ENCODE data around the gene LEMD2.

- TF ChIP-seq CTCF (IDR thresholded peaks at IDR 0.05) (no peak), POLR2A (IDR thresholded peaks at IDR 0.05) (no peak)
Measured at GRCh38 chr6:33765368-33765767, 23.6 kb downstream of the LEMD2 start.
